HS-27A (cell line): ENCODE measurements around the gene ST6GAL1.
"Not testable (repeated sequence)": the region's sequence is repeated elsewhere in the genome, so short reads cannot be mapped to it uniquely, and the experiment has no call there.

Source experiments
- DNase-seq: peaks from one replicate; pipeline ENCODE4 v3.0.0-alpha.2; 2012; ENCODE audit warnings: low read depth, missing footprints

The ST6GAL1 gene

DNA sequence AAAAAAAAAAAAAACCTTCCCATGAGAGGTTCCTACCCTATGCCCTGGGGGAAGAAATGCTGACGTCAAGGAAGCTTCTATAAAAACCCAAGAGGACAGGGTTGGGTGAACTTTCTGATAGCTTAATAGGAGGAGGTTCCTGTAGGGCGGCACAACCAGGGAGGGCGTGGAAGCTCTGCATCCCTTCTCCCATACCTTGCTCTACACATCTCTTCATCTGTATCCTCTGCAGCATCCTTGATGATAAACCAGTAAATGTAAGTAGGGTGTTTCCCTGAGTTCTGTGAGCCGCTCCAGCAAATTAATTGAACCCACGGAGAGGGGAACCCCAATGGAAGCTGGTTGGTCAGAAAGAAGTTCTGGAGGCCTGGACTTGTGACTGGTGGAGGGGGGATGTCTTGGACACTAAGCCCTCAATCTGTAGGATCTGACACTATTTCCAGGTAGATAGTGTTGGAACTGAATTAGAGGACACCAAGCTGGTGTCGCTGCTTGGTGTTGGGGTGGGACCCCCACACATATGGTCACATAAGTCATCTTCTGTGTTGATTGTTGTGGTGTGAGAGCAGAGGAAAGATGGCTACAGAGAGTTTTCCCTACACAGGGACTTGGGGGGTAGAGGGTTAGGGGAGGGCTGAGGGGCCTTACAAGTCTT is 91.5 kb downstream of the ST6GAL1 start:
- no peak for DNase-seq

- no peak for DNase-seq
These were observed 92.2 kb downstream of the ST6GAL1 start for GRCh38 chr3:187022403-187023029.

DNA sequence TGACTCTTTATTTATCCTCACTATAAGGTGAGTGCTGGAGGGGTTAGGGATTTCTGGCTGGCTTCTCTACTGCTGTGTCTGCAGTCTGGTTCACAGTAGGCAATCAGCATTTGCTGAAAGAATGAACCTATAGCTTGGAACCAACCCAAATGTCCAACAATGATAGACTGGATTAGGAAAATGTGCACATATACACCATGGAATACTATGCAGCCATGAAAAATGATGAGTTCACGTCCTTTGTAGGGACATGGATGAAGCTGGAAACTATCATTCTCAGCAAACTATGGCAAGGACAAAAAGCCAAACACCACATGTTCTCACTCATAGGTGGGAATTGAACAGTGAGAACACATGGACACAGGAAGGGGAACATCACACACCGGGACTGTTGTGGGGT is 93.0 kb downstream of the ST6GAL1 start:
- DNase-seq: not testable (repeated sequence)

GRCh38 chr3:187024536-187025226 is 94.4 kb downstream of the ST6GAL1 start:
- no peak for DNase-seq

DNA sequence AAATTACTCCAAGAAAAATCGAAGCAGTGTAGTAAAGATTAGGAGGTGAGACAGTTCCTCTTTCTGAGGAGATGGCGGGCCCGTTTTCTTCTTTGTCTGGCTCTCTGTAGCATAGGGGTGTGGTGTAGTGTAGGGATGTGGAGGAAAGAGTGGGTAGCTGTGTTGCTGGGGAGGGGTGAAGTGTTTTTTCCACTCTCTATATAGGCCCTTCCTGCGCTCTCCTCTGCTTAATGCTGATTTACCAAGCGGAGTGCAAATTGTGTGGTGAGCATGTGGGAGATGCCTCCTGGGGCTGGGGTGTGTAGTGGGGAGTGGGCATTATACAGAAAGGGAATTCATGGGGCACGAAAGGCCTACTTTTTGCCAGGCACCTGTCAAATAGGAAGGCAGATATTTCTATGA is 94.9 kb downstream of the ST6GAL1 start:
- no peak for DNase-seq

DNA sequence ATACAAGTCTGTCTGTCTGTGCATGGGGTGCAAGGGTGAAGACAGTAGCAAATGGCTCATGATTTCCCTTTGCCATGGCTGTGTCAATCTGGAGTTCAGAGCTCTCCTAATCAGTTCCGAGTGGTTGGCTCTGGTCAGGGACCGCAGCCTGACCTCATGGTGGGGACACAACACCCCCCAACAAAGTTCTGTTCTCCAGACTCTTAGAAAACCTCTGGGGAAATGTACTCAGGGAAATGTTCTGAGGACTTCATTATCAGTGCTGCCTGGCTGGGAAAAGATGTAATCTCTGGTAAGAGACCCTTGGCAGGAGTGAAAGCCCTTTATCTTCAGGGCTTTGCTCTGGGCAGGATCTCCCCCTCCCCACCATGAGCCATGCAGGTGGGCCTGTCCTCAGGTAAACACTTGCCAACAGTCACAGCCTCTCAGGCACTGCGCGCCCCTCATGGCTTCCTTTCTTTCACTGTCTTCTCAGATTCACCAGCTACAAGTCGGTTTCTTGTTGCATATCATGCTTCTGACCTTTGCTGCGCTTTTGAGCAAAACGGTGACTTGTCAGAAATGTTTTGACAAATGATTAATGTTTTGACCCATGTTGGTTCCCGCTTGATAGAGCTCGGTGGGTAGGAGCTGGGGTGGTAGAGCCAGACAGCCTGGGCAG is 95.5 kb downstream of the ST6GAL1 start:
- DNase-seq: no peak

GRCh38 chr3:187026317-187026670 is 96.0 kb downstream of the ST6GAL1 start:
- no peak for DNase-seq

DNA sequence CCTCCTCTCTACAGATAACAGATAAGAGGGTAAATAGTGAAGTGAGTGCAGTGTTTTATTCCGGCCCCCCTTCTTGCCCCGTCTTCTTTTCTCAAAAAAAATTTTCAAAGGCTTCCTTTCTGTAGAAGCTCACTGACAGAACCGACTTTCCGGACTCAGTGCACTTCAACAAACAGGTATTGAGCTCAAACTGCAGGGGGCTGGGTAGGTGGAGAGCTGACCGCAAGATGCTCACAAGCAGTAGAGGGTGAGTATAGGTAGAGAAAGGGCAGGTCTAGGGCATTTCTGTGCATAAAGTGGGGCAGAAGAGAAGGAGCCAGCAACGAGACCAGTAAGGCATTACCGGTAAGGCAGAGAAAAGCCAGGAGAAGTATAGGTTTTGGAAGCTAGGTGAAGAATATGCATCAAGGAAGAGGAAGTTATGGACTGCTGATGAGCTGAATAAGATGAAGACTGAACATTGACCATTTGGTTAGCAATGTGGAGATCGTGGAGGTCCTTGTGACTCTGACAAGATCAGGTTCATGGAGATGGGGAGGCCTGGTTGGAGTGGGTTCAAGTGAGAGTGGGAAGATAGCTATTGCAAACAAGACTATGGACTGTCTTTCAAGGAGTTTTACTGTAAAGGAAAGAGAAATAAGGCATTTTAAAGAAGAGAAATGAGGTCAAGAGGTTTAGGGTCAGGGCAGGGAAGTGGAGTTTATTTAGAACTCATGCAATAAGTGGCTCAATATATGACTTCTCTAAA is 97.4 kb downstream of the ST6GAL1 start:
- DNase-seq: no peak

DNA sequence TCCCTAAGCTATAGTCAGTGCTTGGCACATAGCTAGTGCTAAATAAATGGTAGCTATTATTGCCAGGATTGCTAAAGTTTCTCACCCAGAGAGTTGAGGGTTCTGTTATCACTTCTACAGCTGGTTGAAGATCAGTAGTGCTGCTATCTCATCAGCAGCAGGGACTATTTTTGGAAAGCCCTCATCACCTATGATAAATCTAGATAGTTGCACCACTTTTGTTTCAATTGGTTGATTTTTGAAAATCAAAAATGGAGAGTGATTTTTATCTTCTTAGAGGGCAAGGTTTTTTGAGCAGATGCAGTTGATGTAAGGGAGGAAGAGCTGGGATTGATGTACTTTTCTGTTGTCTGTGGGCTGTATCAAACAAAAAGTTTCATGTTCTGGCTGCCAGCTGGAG is 101.6 kb downstream of the ST6GAL1 start:
- DNase-seq: no peak

- no peak for DNase-seq
These were observed 106.1 kb downstream of the ST6GAL1 start for GRCh38 chr3:187036394-187036793.

DNA sequence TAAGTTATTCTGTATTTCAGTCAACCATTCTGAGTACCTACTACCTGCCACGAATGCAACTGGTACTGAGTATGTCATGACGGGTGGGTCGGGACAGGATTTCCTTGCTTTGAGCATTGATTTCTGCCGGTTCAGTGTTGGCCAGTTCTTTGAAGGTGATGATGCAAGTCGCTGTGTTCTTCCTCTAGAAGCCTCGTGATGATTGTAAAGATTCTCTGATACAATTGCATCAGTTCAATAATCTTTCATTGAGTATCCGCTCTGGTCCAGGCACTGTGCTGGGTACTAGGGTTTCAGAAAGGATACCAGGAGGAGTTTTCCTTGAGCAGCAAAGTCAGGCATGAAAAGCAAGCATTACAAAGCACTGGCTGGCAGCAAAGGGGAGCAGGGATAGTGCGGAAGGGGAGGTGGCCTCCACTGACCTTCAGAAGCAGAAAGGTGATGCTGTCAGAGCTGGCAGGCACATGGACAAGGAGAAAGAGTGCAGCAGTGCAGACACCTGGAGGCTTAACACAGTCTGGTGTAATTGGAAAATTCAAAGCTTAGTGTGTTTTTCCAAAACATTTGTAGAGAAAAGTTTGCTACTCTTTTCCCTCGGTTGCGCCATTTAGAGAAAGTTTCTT is 108.9 kb downstream of the ST6GAL1 start:
- no peak for DNase-seq

DNA sequence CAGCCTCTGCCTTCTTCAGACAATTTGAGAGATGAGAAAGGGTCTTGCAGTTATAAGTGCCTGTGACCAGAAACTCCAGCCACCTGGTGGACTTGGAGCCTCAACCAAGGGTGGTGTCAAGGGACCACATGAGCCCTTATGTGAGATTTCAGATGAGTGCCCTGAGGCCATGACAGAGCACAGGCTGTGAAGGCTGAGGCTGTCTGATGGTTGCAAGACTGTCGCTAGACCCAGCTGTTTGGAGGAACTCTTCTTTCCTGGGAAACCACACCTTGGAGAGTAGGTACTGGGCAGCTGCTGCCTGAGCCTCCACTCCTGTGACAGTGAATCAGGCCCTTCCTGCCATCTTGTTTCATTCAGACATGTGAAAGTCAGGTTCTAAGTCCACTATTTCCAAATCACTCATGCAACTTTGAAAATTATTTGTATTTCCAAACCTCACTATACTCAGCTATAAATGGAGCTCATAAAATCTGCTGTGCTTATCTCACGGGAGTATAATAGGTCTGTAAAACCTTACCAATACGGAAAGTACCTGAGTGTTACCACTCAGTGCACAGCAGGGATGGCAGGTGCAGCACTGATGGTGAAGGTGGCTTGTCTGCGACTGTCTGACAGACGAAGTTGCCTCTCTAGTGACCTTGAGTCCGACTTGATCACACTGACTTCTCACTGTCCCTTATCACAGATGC is 109.5 kb downstream of the ST6GAL1 start:
- DNase-seq: no peak

DNA sequence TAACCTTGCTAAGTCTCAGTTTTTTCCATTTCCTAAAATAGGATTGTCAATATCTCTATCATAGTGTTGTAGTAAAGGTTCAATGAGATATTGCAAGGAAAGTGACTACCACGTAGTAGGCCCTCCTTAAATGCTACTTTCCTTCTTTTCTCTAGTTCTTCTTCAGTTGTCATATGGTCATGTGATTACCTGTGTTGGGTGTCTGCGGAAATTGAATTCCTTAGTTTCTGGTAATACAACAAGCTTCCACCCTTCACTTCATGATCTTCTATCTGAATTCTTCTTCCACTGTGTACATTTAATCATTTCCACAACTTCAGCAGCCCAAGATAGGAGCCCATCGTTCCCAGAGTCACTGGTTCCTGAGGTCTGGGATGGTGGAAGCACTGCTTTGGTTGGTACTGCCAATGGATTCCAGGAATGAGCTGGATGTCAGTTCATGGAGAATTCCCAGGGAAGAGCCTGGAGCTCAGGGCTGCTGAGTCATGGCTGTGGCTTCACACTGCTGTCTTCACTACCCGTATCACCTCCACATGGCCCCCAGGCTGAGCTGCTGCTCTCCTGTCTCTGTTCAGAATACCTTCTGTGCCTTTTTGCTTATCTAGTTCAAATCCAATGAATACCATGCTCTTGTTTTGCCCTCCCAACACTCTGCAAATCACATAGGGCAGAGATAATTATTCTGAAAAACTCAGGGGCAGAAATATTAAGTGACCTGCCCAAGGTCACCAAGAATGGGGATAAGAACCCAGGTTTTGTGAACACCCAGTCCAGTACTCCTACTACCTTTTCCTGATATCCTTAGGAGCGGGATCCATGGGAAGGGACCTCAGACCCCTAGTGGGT is 110.4 kb downstream of the ST6GAL1 start:
- no peak for DNase-seq

DNA sequence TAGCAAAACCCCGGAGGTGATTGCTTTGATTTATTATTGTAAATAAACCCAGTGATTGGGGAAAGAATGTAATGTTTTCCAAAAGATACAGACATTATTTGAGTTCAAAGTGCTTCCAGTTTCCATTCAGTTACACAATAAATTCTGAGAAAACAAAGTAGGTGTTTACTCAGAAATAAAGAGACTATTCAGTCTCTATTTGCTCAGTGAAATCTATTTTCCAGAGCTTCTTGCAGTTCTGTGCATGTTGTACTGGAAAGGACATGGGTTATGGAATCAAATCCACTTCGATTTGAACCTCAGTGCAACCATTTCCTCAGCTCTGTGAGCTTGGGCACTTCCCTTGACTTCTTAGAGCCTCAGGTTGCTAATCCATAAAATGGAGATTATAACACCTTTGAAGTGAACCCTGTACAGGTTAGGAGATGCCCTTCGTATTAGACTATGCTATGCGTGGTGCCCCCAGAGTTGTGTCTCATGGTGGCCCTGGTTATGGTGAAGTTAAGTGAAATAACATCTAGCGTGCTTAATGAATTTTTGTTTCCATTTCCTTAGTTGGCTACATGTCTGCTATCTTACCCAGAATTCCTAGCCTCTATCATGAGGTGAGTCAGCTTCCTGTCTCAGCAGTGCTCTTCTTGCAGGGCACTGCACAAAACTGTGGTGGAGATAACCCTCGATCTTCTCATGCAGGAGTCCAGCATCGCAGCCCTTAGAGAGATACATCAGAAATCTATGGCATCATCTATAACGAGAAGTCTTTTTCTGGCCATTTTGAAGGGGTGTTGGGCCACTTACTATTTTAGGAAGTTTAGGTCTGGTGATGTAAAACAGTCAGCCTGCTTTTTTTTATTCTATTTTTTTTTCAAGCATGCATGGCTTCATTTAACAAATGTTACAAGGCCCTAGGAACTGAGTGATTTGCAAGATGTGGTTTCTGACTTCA is 111.3 kb downstream of the ST6GAL1 start:
- no peak for DNase-seq

- DNase-seq: no peak
These were observed 112.0 kb downstream of the ST6GAL1 start for GRCh38 chr3:187042346-187042745.

GRCh38 chr3:187042874-187043458 is 112.6 kb downstream of the ST6GAL1 start:
- DNase-seq: no peak

DNA sequence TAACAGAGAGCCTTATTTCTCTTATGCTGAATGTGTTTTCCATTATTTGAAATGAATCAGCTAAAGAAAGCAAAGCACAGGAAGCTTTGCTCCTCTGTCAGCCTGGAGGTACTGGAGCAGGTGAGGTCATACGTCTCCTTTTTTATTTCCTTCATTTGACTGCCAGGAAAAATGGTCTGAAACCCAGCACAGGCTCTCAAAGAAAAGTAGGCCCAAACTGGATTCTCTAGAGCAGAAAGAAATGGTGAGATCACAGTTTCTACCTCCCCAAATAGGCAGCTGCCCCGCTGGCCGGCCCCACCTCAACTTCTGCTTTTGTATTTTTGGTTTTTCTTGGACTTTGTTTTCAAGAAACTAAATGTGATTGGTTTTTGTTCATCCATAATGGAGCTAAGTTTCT is 113.9 kb downstream of the ST6GAL1 start:
- DNase-seq: no peak

GRCh38 chr3:187044867-187045552 is 114.7 kb downstream of the ST6GAL1 start:
- DNase-seq: no peak
